CD4-positive, alpha-beta memory T cell (primary cell): Measurements from ENCODE around the gene SLC37A3. TPM values are rescaled to one million over a fixed set of nuclear protein-coding genes. Genes with fewer than 3 reads are reported as not detected.

Experiments used
- CTCF ChIA-PET: fragments of 350-600 bp; sonication (Branson Sonifier 250); formaldehyde crosslinking; loops from one replicate; lab custom pipeline; 2021; ENCODE audit warnings: inconsistent platforms; ENCODE audit not compliant: partially characterized antibody; lab: Charles Lee
- POLR2A ChIA-PET: fragments of 350-600 bp; sonication (Branson Sonifier 250); formaldehyde crosslinking; loops from one replicate; lab custom pipeline; 2021; ENCODE audit not compliant: partially characterized antibody; lab: Charles Lee
- DNase-seq, 5 donors: peaks; one replicate each; pipeline versions ENCODE4 v3.0.0 to v3.0.0-alpha.2; 2020 to 2022; ENCODE audit warnings: mixed read lengths in 1 of 5
- H3K27ac ChIP-seq: one replicate; pipeline ENCODE4 v1.7.0; 2013; ENCODE audit warnings: low read depth, low read length
- H3K27me3 ChIP-seq: 2 replicates; pipeline ENCODE4 v1.7.0; 2013; ENCODE audit warnings: mild to moderate bottlenecking, low read length, moderate library complexity; ENCODE audit not compliant: insufficient read depth
- H3K36me3 ChIP-seq: 2 replicates; pipeline ENCODE4 v1.7.0; 2013; ENCODE audit warnings: mild to moderate bottlenecking, low read length, moderate library complexity; ENCODE audit not compliant: insufficient read depth
- H3K4me1 ChIP-seq: 2 replicates; pipeline ENCODE4 v1.7.0; 2013; ENCODE audit warnings: mild to moderate bottlenecking, low read length, moderate library complexity; ENCODE audit not compliant: insufficient read depth
- H3K4me3 ChIP-seq, 2 donors: one replicate each; pipeline ENCODE4 v1.7.0; 2013; ENCODE audit warnings: low read length in 2 of 2, mild to moderate bottlenecking in 1 of 2
- H3K9me3 ChIP-seq, 2 donors: one replicate each; pipeline ENCODE4 v1.7.0; 2013; ENCODE audit warnings: low read length in 2 of 2, control low read depth in 1 of 2; ENCODE audit not compliant: control insufficient read depth in 1 of 2
- H3K27ac Mint-ChIP-seq, 7 donors: one replicate each; pipeline ENCODE4 v1.8.0; 2020 to 2021; ENCODE audit warnings: mixed read lengths in 7 of 7, mild to moderate bottlenecking in 6 of 7, inconsistent platforms in 3 of 7, moderate library complexity in 3 of 7
- H3K27me3 Mint-ChIP-seq, 2 donors: one replicate each; pipeline ENCODE4 v1.8.0; 2020 to 2021; ENCODE audit warnings: mixed read lengths in 2 of 2
- H3K36me3 Mint-ChIP-seq, 2 donors: one replicate each; pipeline ENCODE4 v1.8.0; 2020 to 2021; ENCODE audit warnings: mixed read lengths in 2 of 2, inconsistent platforms in 1 of 2, mild to moderate bottlenecking in 1 of 2
- H3K4me1 Mint-ChIP-seq, 4 donors: one replicate each; pipeline ENCODE4 v1.8.0; 2020 to 2021; ENCODE audit warnings: mixed read lengths in 4 of 4, mild to moderate bottlenecking in 1 of 4
- H3K4me3 Mint-ChIP-seq, 8 donors: one replicate each; pipeline ENCODE4 v1.8.0; 2020 to 2021; ENCODE audit warnings: mixed read lengths in 8 of 8, mild to moderate bottlenecking in 7 of 8, moderate library complexity in 6 of 8, inconsistent platforms in 3 of 8
- H3K9me3 Mint-ChIP-seq, 8 donors: one replicate each; pipeline ENCODE4 v1.8.0; 2020 to 2021; ENCODE audit warnings: mixed read lengths in 8 of 8, mild to moderate bottlenecking in 5 of 8, inconsistent platforms in 3 of 8, moderate library complexity in 1 of 8
- intact Hi-C: fragments of 100-400 bp; cut with micrococcal nuclease; formaldehyde crosslinking; loops from one replicate; pipeline ENCODE4 v1.15.1; 2023
- polyA plus RNA-seq, 2 donors: library from polyadenylated mRNA; unstranded; fragments of 300-500 nt; fragmentation: Illumina TruSeq; gene quantifications; one replicate each; pipeline ENCODE4 v1.2.3, GENCODE V29; 2021
- total RNA-seq, 2 experiments: library from RNA; stranded (reverse); gene quantifications; one replicate each; pipeline ENCODE4 v1.2.3, GENCODE V29; 2021

SLC37A3 gene
- total and polyA plus RNA-seq, 4 experiments from 2014 or later, result 15.0 to 42.5 (median 28.3) TPM

GRCh38 chr7:140334341-140335057, 63.8 kb downstream of the SLC37A3 start:
- peaks cover 0 to 4% (median 2%) of the 10 kb centered on the region in 4 donors for H3K4me1 Mint-ChIP-seq
- POLR2A ChIA-PET, result no interaction called here
- no peaks in the 10 kb centered on the region for H3K9me3 Mint-ChIP-seq
- Histone ChIP-seq H3K36me3 (no peaks in the 10 kb centered on the region), H3K9me3 (no peaks in the 10 kb centered on the region), H3K27me3 (no peaks in the 10 kb centered on the region), H3K27ac (no peak overlapping the region), H3K4me1 (no peaks in the 10 kb centered on the region), H3K4me3 (no peak overlapping the region)
- peak overlapping the region in 1 of 7 donors; percentile 2 for H3K27ac Mint-ChIP-seq
- H3K4me3 Mint-ChIP-seq, result no peak overlapping the region
- DNase-seq, result no peak
- intact Hi-C loops, result no loop called here
- CTCF ChIA-PET, result no interaction called here
- peaks cover 19 to 38% of the 10 kb centered on the region in 2 donors for H3K36me3 Mint-ChIP-seq
- H3K27me3 Mint-ChIP-seq, result no peaks in the 10 kb centered on the region

GRCh38 chr7:140333686-140334085, 64.6 kb downstream of the SLC37A3 start:
- H3K4me3 Mint-ChIP-seq, result no peak overlapping the region
- Histone ChIP-seq H3K27me3 (no peaks in the 10 kb centered on the region), H3K27ac (no peak overlapping the region), H3K9me3 (no peaks in the 10 kb centered on the region), H3K4me1 (no peaks in the 10 kb centered on the region), H3K4me3 (no peak overlapping the region), H3K36me3 (no peaks in the 10 kb centered on the region)
- no peaks in the 10 kb centered on the region for H3K9me3 Mint-ChIP-seq
- no peaks in the 10 kb centered on the region for H3K27me3 Mint-ChIP-seq
- H3K4me1 Mint-ChIP-seq, result peaks cover 0 to 4% (median 2%) of the 10 kb centered on the region in 4 donors
- CTCF ChIA-PET, result no interaction called here
- peaks cover 19 to 36% of the 10 kb centered on the region in 2 donors for H3K36me3 Mint-ChIP-seq
- POLR2A ChIA-PET, result no interaction called here
- intact Hi-C loops, result no loop called here
- peak overlapping the region in 1 of 7 donors; percentile 30 for H3K27ac Mint-ChIP-seq
- no peak for DNase-seq

GRCh38 chr7:140333223-140333622, 65.1 kb downstream of the SLC37A3 start:
- no peaks in the 10 kb centered on the region for H3K9me3 Mint-ChIP-seq
- no peaks in the 10 kb centered on the region for H3K36me3 ChIP-seq
- H3K4me3 ChIP-seq, result no peak overlapping the region
- ChIA-PET CTCF (no interaction called here), POLR2A (no interaction called here)
- H3K4me1 ChIP-seq, result no peaks in the 10 kb centered on the region
- DNase-seq, result no peak
- peak overlapping the region in 1 of 7 donors; percentile 30 for H3K27ac Mint-ChIP-seq
- peaks cover 0 to 4% (median 2%) of the 10 kb centered on the region in 4 donors for H3K4me1 Mint-ChIP-seq
- peaks cover 19 to 36% of the 10 kb centered on the region in 2 donors for H3K36me3 Mint-ChIP-seq
- H3K27me3 Mint-ChIP-seq, result no peaks in the 10 kb centered on the region
- intact Hi-C loops, result no loop called here
- no peak overlapping the region for H3K4me3 Mint-ChIP-seq
- no peaks in the 10 kb centered on the region for H3K9me3 ChIP-seq
- H3K27me3 ChIP-seq, result no peaks in the 10 kb centered on the region
- H3K27ac ChIP-seq, result no peak overlapping the region

- no peaks in the 10 kb centered on the region for H3K9me3 Mint-ChIP-seq
- intact Hi-C loops, result no loop called here
- Histone ChIP-seq H3K27me3 (no peaks in the 10 kb centered on the region), H3K36me3 (no peaks in the 10 kb centered on the region), H3K27ac (no peak overlapping the region), H3K9me3 (no peaks in the 10 kb centered on the region), H3K4me3 (no peak overlapping the region), H3K4me1 (peaks cover 6% of the 10 kb centered on the region)
- H3K27ac Mint-ChIP-seq, result peak overlapping the region in 3 of 7 donors; percentile 1 to 64 (median 10)
- H3K4me1 Mint-ChIP-seq, result peaks cover 0 to 2% (median 0%) of the 10 kb centered on the region in 4 donors
- POLR2A ChIA-PET, result no interaction called here
- peaks cover 13 to 24% of the 10 kb centered on the region in 2 donors for H3K36me3 Mint-ChIP-seq
- CTCF ChIA-PET, result interaction anchor here (0.6 to 1.4 kb wide), 5 partner anchors 10 to 33 kb away, joined by 3 read pairs; no protein-coding TSS in a partner anchor
- H3K27me3 Mint-ChIP-seq, result no peaks in the 10 kb centered on the region
- H3K4me3 Mint-ChIP-seq, result no peak overlapping the region
- no peak for DNase-seq
Observed at GRCh38 chr7:140330595-140330994, 67.7 kb downstream of the SLC37A3 start.

- Mint-ChIP-seq H3K27me3 (no peaks in the 10 kb centered on the region), H3K4me1 (peaks cover 0 to 2% (median 0%) of the 10 kb centered on the region in 4 donors), H3K27ac (no peak overlapping the region), H3K36me3 (peaks cover 8 to 19% of the 10 kb centered on the region in 2 donors), H3K4me3 (no peak overlapping the region), H3K9me3 (no peaks in the 10 kb centered on the region)
- Histone ChIP-seq H3K9me3 (no peaks in the 10 kb centered on the region), H3K27me3 (no peaks in the 10 kb centered on the region), H3K27ac (no peak overlapping the region), H3K4me1 (peaks cover 7% of the 10 kb centered on the region), H3K4me3 (no peak overlapping the region), H3K36me3 (no peaks in the 10 kb centered on the region)
- intact Hi-C loops, result no loop called here
- ChIA-PET CTCF (interaction anchor here (0.8 to 1.4 kb wide), 3 partner anchors 13 to 33 kb away, joined by 3 read pairs; no protein-coding TSS in a partner anchor), POLR2A (no interaction called here)
- no peak for DNase-seq
Observed at GRCh38 chr7:140330128-140330527, 68.2 kb downstream of the SLC37A3 start.

- H3K9me3 Mint-ChIP-seq, result no peaks in the 10 kb centered on the region
- no peaks in the 10 kb centered on the region for H3K27me3 ChIP-seq
- DNase-seq, result no peak
- no peaks in the 10 kb centered on the region for H3K27me3 Mint-ChIP-seq
- no peak overlapping the region for H3K4me3 ChIP-seq
- H3K4me1 Mint-ChIP-seq, result peaks cover 0 to 2% (median 0%) of the 10 kb centered on the region in 4 donors
- no peak overlapping the region for H3K27ac ChIP-seq
- ChIA-PET POLR2A (interaction anchor here (0.6 to 1.1 kb wide), 2 partner anchors 49 to 113 kb away, joined by 3 to 5 read pairs; no protein-coding TSS in a partner anchor), CTCF (interaction anchor here (1.1 to 2.0 kb wide), 3 partner anchors 8 to 157 kb away, joined by 3 to 5 read pairs (median 3); no protein-coding TSS in a partner anchor)
- H3K27ac Mint-ChIP-seq, result no peak overlapping the region
- H3K36me3 ChIP-seq, result no peaks in the 10 kb centered on the region
- intact Hi-C loops, result no loop called here
- peaks cover 7% of the 10 kb centered on the region for H3K4me1 ChIP-seq
- H3K9me3 ChIP-seq, result no peaks in the 10 kb centered on the region
- peaks cover 0 to 3% of the 10 kb centered on the region in 2 donors for H3K36me3 Mint-ChIP-seq
- no peak overlapping the region for H3K4me3 Mint-ChIP-seq
Observed at GRCh38 chr7:140327261-140327661, 71.1 kb downstream of the SLC37A3 start.

- intact Hi-C loops, result loop anchor here (1.0 kb wide), 1 partner anchor 151 kb away; no protein-coding TSS in a partner anchor
- H3K36me3 ChIP-seq, result no peaks in the 10 kb centered on the region
- H3K4me3 ChIP-seq, result no peak overlapping the region
- no peaks in the 10 kb centered on the region for H3K9me3 ChIP-seq
- Mint-ChIP-seq H3K4me3 (no peak overlapping the region), H3K4me1 (peaks cover 0 to 2% (median 0%) of the 10 kb centered on the region in 4 donors), H3K27ac (no peak overlapping the region), H3K9me3 (no peaks in the 10 kb centered on the region), H3K27me3 (no peaks in the 10 kb centered on the region), H3K36me3 (peaks cover 0 to 2% of the 10 kb centered on the region in 2 donors)
- H3K27me3 ChIP-seq, result no peaks in the 10 kb centered on the region
- DNase-seq, result peak; percentile 45 to 53 (median 52)
- CTCF ChIA-PET, result interaction anchor here (0.5 to 1.2 kb wide), 9 partner anchors 11 to 725 kb away, joined by 3 to 5 read pairs (median 3); partner anchors contain the start of gene KDM7A
- H3K27ac ChIP-seq, result no peak overlapping the region
- peaks cover 7% of the 10 kb centered on the region for H3K4me1 ChIP-seq
- POLR2A ChIA-PET, result interaction anchor here (0.8 to 1.1 kb wide), 2 partner anchors 50 to 680 kb away, joined by 3 read pairs; no protein-coding TSS in a partner anchor
Observed at GRCh38 chr7:140326116-140326928, 72.0 kb downstream of the SLC37A3 start.
